A549 (cell line): Measurements from ENCODE around the gene PDGFC. TPM values are rescaled to one million over a fixed set of nuclear protein-coding genes. Genes with fewer than 3 reads are reported as not detected.

ENCODE experiments used
- ATAC-seq, 2 experiments: fragments of 200-7000 bp in 1 of 2; fragments of >200 bp in 1 of 2; cut with Nextera tagmentation in 1 of 2; cut with Tn5 transposase in 1 of 2; 3 replicates each; pipeline versions ENCODE4 v1.8.0 to v1.9.1; 2018 to 2020; ENCODE audit warnings: mild to moderate bottlenecking in 1 of 2, moderate library complexity in 1 of 2
- CTCF ChIA-PET: fragments of 300-600 bp; sonication (Branson Sonifier 250); formaldehyde crosslinking; extraction: SDS; loops from one replicate; lab custom pipeline; 2021; ENCODE audit warnings: antibody characterized with exemption, inconsistent platforms; lab: Yijun Ruan, JAX
- POLR2A ChIA-PET: fragments of 350-600 bp; formaldehyde crosslinking; extraction: SDS; loops from one replicate; lab custom pipeline; 2021; ENCODE audit warnings: antibody characterized with exemption, inconsistent platforms; lab: Yijun Ruan, JAX
- DNase-seq, 2 experiments: peaks; one replicate each; pipeline versions ENCODE4 v3.0.0 to v3.0.0-alpha.2; 2011 to 2016; ENCODE audit warnings: low read depth in 1 of 2, low spot score in 1 of 2
- FAIRE-seq: peaks from 2 replicates; lab custom pipeline; 2011; peaks lifted over from hg19 to GRCh38; lab: Jason Lieb, UNC
- H3K27ac ChIP-seq, 2 experiments: fragments of >200 bp; sonication (Bioruptor Twin); formaldehyde crosslinking; 3 replicates each; pipeline ENCODE4 v1.5.1; 2016 to 2017
- H3K4me1 ChIP-seq: fragments of >200 bp; sonication (Bioruptor Twin); formaldehyde crosslinking; 3 replicates; pipeline ENCODE4 v1.6.1; 2016
- H3K4me2 ChIP-seq: fragments of >200 bp; sonication (Bioruptor Twin); formaldehyde crosslinking; 3 replicates; pipeline ENCODE4 v1.6.1; 2016
- H3K4me3 ChIP-seq: fragments of >200 bp; sonication (Bioruptor Twin); formaldehyde crosslinking; 3 replicates; pipeline ENCODE4 v1.5.1; 2016
- H3K9me3 ChIP-seq: fragments of >200 bp; sonication (Bioruptor Twin); formaldehyde crosslinking; 3 replicates; pipeline ENCODE4 v1.6.1; 2016
- BCL3 ChIP-seq: fragments of >200 bp; sonication (Bioruptor Twin); formaldehyde crosslinking; IDR thresholded peaks from 3 replicates; pipeline ENCODE4 v1.6.1; 2016
- BHLHE40 ChIP-seq: IDR thresholded peaks from 2 replicates; pipeline ENCODE4 v1.6.1; 2012; ENCODE audit warnings: low read depth, low read length, inconsistent platforms
- CBX2 ChIP-seq: fragments of 200-600 bp; sonication (generic); IDR thresholded peaks from 2 replicates; pipeline ENCODE4 v1.6.1; 2016; ENCODE audit warnings: low read depth, mild to moderate bottlenecking, borderline replicate concordance
- ELK1 ChIP-seq: fragments of 150-350 bp; IDR thresholded peaks from 2 replicates; pipeline ENCODE4 v1.6.1; 2014; ENCODE audit warnings: low read depth, mild to moderate bottlenecking, low read length
- EP300 ChIP-seq, 2 experiments: fragments of >200 bp; sonication (Bioruptor Twin); formaldehyde crosslinking; IDR thresholded peaks; 2 replicates in 1 of 2; 3 replicates in 1 of 2; pipeline ENCODE4 v1.6.1; 2016 to 2017
- ESRRA ChIP-seq: fragments of 150-350 bp; IDR thresholded peaks from 2 replicates; pipeline ENCODE4 v1.6.1; 2014; ENCODE audit warnings: mild to moderate bottlenecking, low read length, borderline replicate concordance
- HMGXB4 ChIP-seq: fragments of 250-450 bp; sonication (Bioruptor Pico); IDR thresholded peaks from 2 replicates; pipeline ENCODE4 v1.5.0; 2021; ENCODE audit warnings: mild to moderate bottlenecking, moderate library complexity, borderline replicate concordance
- HOXB5 ChIP-seq: fragments of 250-450 bp; sonication (Bioruptor Pico); IDR thresholded peaks from 2 replicates; pipeline ENCODE4 v1.5.0; 2020; ENCODE audit warnings: mild to moderate bottlenecking, moderate library complexity
- KDM1A ChIP-seq: fragments of 200-600 bp; sonication (generic); IDR thresholded peaks from 2 replicates; pipeline ENCODE4 v1.6.1; 2016; ENCODE audit warnings: low read depth, mild to moderate bottlenecking
- KDM5A ChIP-seq: fragments of 200-600 bp; sonication (generic); IDR thresholded peaks from 2 replicates; pipeline ENCODE4 v1.6.1; 2016; ENCODE audit warnings: antibody characterized with exemption, mild to moderate bottlenecking
- MAFK ChIP-seq: fragments of 450-650 bp; IDR thresholded peaks from 2 replicates; pipeline ENCODE4 v1.6.1; 2014; ENCODE audit not compliant: partially characterized antibody
- MAZ ChIP-seq: fragments of 150-350 bp; IDR thresholded peaks from 2 replicates; pipeline ENCODE4 v1.6.1; 2014; ENCODE audit warnings: antibody characterized with exemption, low read depth, low read length, borderline replicate concordance
- MYC ChIP-seq: IDR thresholded peaks from 2 replicates; pipeline ENCODE4 v1.6.1; 2012; ENCODE audit warnings: mild to moderate bottlenecking, inconsistent platforms, low read length, improper control_type of control experiment, borderline replicate concordance
- NR3C1 ChIP-seq: fragments of >200 bp; sonication (Bioruptor Twin); formaldehyde crosslinking; IDR thresholded peaks from 3 replicates; pipeline ENCODE4 v1.6.1; 2017
- POLR2A ChIP-seq: IDR thresholded peaks from 2 replicates; pipeline ENCODE4 v1.6.1; 2012; ENCODE audit warnings: mild to moderate bottlenecking, low read length
- RAD21 ChIP-seq, 2 experiments: fragments of >200 bp in 1 of 2; sonication (Bioruptor Twin) in 1 of 2; formaldehyde crosslinking in 1 of 2; IDR thresholded peaks in 1 of 2; conservative IDR thresholded peaks in 1 of 2; 2 replicates in 1 of 2; 3 replicates in 1 of 2; pipeline ENCODE4 v1.6.1; 2012 to 2018; ENCODE audit warnings: inconsistent platforms in 1 of 2
- REST ChIP-seq: fragments of 200-600 bp; sonication (generic); IDR thresholded peaks from 2 replicates; pipeline ENCODE4 v1.6.1; 2016; ENCODE audit warnings: antibody characterized with exemption, mild to moderate bottlenecking, moderate library complexity
- RNF2 ChIP-seq: fragments of 200-600 bp; sonication (generic); IDR thresholded peaks from 2 replicates; pipeline ENCODE4 v1.6.1; 2016; ENCODE audit warnings: low read depth, mild to moderate bottlenecking, antibody characterized with exemption, moderate library complexity, borderline replicate concordance
- SMC3 ChIP-seq: fragments of >200 bp; sonication (Bioruptor Twin); formaldehyde crosslinking; IDR thresholded peaks from 3 replicates; pipeline ENCODE4 v1.6.1; 2018; ENCODE audit warnings: inconsistent platforms
- ZFP36 ChIP-seq: fragments of 450-650 bp; IDR thresholded peaks from 2 replicates; pipeline ENCODE4 v1.6.1; 2014; ENCODE audit warnings: borderline replicate concordance; ENCODE audit not compliant: partially characterized antibody
- ZSCAN20 ChIP-seq: fragments of 250-450 bp; sonication (Bioruptor Pico); IDR thresholded peaks from 2 replicates; pipeline ENCODE4 v1.8.0; 2022; ENCODE audit warnings: mild to moderate bottlenecking, moderate library complexity
- WGBS: methylation state at CpG from one replicate; pipeline ENCODE4 v1.1.6; 2017; ENCODE audit errors: missing lambda C conversion rate; 5-methylcytosine and 5-hydroxymethylcytosine counted together
- polyA plus RNA-seq, 4 experiments: library from polyadenylated mRNA; depleted of rRNA in 3 of 4; stranded (reverse); fragments of >200 nt; fragmentation: RNase III in 1 of 4; extraction: RNeasy Plus Mini Kit Qiagen cat#74134 plus additional on column Dnase treatment in 1 of 4; gene quantifications; 2 replicates in 3 of 4; 3 replicates in 1 of 4; pipeline ENCODE4 v1.2.3, GENCODE V29; 2011 to 2017
- TF ChIP-seq, protein P1 (sequence below): IDR thresholded peaks from 2 replicates; pipeline ENCODE4 v1.6.1; 2012

PDGFC gene
- polyA plus RNA-seq, 2 of the 4 experiments (the other 2 are of a cell fraction), result 3.5 to 4.1 TPM

- FAIRE-seq (no peak), ATAC-seq (no peak), DNase-seq (no peak)
- Histone ChIP-seq H3K9me3 (no peaks in the 10 kb centered on the region), H3K27ac (no peak overlapping the region), H3K4me3 (no peak overlapping the region), H3K4me1 (peaks cover 12% of the 10 kb centered on the region; the same call in 2 of the 3 replicates), H3K4me2 (no peak overlapping the region)
- ChIA-PET CTCF (interaction anchor here (0.7 kb wide), 1 partner anchor 12 kb away, joined by 3 read pairs; no protein-coding TSS in a partner anchor), POLR2A (no interaction called here)
- TF ChIP-seq EP300 (IDR thresholded peaks at IDR 0.05), result no peak
- TF ChIP-seq BHLHE40, result no peak
- TF ChIP-seq CBX2, result no peak
- 76% methylated on average over 2 of the region's 2 CpGs for WGBS
These were observed 15.2 kb downstream of the PDGFC start for GRCh38 chr4:156956359-156956758.

GRCh38 chr4:156954587-156954986 lies 17.0 kb downstream of the PDGFC start:
- DNase-seq, result no peak
- no peak for FAIRE-seq
- WGBS, result 84% methylated on average over 3 of the region's 3 CpGs
- peaks cover 29% of the 10 kb centered on the region for H3K4me1 ChIP-seq
- ChIA-PET POLR2A (no interaction called here), CTCF (no interaction called here)
- ATAC-seq, result no peak
- H3K9me3 ChIP-seq, result no peaks in the 10 kb centered on the region
- H3K4me2 ChIP-seq, result no peak overlapping the region
- no peak overlapping the region for H3K4me3 ChIP-seq
- no peak overlapping the region for H3K27ac ChIP-seq
- no peak for TF ChIP-seq ZSCAN20 (CRISPR knock-in tag)
- no peak for TF ChIP-seq MAZ
- no peak for TF ChIP-seq REST
- no peak for TF ChIP-seq MAFK

DNA sequence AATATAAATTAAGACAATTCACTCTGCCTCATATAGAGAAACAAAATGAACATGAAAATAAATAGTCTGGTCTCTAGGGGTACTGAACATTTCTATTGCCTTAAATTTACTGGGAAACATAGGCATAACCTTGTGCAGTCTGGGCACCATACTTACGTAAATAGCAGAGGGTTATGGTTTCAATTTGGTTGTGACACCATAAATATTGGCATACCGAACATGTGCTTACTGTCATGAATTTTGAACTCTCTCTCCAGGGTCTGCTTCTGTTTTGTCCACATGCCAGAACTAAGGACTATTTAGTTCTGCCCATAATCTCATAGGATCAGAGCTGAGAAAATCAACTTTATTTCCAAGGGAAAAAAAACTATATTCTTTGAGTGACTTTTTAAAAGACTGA lies 17.6 kb downstream of the PDGFC start:
- Histone ChIP-seq H3K27ac (no peak overlapping the region), H3K9me3 (no peaks in the 10 kb centered on the region), H3K4me2 (no peak overlapping the region), H3K4me3 (no peak overlapping the region), H3K4me1 (peaks cover 32% of the 10 kb centered on the region)
- FAIRE-seq (no peak), ATAC-seq (no peak), DNase-seq (no peak)
- POLR2A ChIA-PET, result no interaction called here
- TF ChIP-seq ZFP36 (no peak), HOXB5 (no peak), SMC3 (no peak), KDM5A (no peak), ZSCAN20 (CRISPR knock-in tag) (no peak), KDM1A (no peak), EP300 (IDR thresholded peaks at IDR 0.05) (no peak), BCL3 (no peak), MAZ (no peak), RAD21 (conservative IDR thresholded peaks at IDR 0.05 in 1 of 2, IDR thresholded peaks at IDR 0.05 in 1 of 2) (no peak), MYC (no peak), RNF2 (no peak), ELK1 (no peak), NR3C1 (no peak), POLR2A (no peak), ESRRA (no peak), HMGXB4 (CRISPR knock-in tag) (no peak)
- TF ChIP-seq, protein P1, sequence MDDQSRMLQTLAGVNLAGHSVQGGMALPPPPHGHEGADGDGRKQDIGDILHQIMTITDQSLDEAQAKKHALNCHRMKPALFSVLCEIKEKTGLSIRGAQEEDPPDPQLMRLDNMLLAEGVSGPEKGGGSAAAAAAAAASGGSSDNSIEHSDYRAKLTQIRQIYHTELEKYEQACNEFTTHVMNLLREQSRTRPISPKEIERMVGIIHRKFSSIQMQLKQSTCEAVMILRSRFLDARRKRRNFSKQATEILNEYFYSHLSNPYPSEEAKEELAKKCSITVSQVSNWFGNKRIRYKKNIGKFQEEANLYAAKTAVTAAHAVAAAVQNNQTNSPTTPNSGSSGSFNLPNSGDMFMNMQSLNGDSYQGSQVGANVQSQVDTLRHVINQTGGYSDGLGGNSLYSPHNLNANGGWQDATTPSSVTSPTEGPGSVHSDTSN, result no peak
- CTCF ChIA-PET, result no interaction called here
- WGBS, result 95% methylated on average over 2 of the region's 2 CpGs
